ENCODE measurements around the gene HUNK.

DNA sequence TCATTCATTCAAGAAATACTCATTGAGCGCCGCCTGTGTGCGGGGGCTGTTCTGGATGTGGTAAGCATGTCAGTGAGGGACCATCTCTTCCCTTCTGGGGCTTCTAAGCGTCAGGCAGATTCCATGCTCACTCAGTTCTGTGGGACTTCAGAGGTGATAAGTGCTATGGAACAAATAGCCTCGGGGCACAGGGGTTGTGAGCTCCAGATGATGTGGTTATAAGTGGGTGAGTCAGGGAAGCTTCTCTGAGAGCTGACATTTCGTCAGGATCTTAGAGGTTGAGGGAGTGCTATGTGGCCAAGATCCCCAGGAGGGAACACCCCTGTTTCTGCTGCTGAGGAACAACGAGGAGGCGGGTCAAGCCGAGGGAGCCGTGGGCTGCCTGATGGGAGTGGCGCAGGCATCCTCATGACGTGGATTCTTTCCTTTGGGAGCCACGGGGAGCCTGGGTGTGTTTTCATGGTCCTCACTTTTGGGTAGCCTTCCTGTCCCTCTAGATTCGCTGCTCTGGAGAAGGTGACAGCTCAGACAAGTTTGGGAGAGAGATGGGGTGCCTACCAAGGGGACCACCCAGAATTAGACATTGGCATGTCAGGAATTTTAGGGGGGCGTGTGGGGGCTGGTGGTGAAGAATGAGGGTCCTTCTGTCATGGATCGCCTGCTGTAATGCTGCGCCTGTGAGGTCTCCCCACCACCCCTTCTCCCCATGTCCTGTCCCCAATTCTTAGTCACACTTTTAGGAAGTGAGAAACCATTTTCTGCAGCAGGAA, 38.5 kb downstream of the HUNK start:
- TF ChIP-seq, protein P1, sequence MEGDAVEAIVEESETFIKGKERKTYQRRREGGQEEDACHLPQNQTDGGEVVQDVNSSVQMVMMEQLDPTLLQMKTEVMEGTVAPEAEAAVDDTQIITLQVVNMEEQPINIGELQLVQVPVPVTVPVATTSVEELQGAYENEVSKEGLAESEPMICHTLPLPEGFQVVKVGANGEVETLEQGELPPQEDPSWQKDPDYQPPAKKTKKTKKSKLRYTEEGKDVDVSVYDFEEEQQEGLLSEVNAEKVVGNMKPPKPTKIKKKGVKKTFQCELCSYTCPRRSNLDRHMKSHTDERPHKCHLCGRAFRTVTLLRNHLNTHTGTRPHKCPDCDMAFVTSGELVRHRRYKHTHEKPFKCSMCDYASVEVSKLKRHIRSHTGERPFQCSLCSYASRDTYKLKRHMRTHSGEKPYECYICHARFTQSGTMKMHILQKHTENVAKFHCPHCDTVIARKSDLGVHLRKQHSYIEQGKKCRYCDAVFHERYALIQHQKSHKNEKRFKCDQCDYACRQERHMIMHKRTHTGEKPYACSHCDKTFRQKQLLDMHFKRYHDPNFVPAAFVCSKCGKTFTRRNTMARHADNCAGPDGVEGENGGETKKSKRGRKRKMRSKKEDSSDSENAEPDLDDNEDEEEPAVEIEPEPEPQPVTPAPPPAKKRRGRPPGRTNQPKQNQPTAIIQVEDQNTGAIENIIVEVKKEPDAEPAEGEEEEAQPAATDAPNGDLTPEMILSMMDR (optimal IDR thresholded peaks at IDR 0.05 in 1 of 3, IDR thresholded peaks at IDR 0.05 in 1 of 3, conservative IDR thresholded peaks at IDR 0.05 in 1 of 3; ENCODE audit: extremely low read depth in 1 of 3, insufficient read depth in 2 of 3, low read length in 3 of 3), result no peak
- TF ChIP-seq EZH2 (IDR thresholded peaks at IDR 0.05; ENCODE audit: low read length), result no peak
